Common myeloid progenitor, CD34-positive (primary cell): Measurements from ENCODE around the gene CDK15.
A peak's percentile ranks its signal among the peaks of the same experiment; 100 is the strongest.

Experiments
- CTCF ChIA-PET: fragments of 350-600 bp; sonication (Branson Sonifier 250); formaldehyde crosslinking; loops from one replicate; lab custom pipeline; 2021; ENCODE audit warnings: antibody characterized with exemption; lab: Charles Lee
- POLR2A ChIA-PET: fragments of 350-600 bp; sonication (Branson Sonifier 250); formaldehyde crosslinking; loops from one replicate; lab custom pipeline; 2021; ENCODE audit warnings: antibody characterized with exemption; lab: Charles Lee
- DNase-seq, 3 donors: peaks; one replicate each; pipeline versions ENCODE4 v3.0.0 to v3.0.0-alpha.2; 2013
- H3K27ac ChIP-seq, 2 experiments: 1 replicate in 1 of 2; 2 replicates in 1 of 2; pipeline ENCODE4 v1.7.0; 2013; ENCODE audit warnings: inconsistent platforms in 2 of 2, low read length in 2 of 2, mild to moderate bottlenecking in 2 of 2, low read depth in 1 of 2, moderate library complexity in 1 of 2; ENCODE audit not compliant: severe bottlenecking in 2 of 2, insufficient read depth in 1 of 2, poor library complexity in 1 of 2
- H3K27me3 ChIP-seq, 5 experiments: replicated peaks in 2 of 5; 1 replicate in 3 of 5; 2 replicates in 2 of 5; pipeline versions ENCODE4 v1.6.1 to v1.7.0; 2013; ENCODE audit warnings: low read length in 4 of 5, mild to moderate bottlenecking in 2 of 5, moderate library complexity in 2 of 5, inconsistent platforms in 1 of 5; ENCODE audit not compliant: insufficient read depth in 5 of 5, control insufficient read depth in 4 of 5
- H3K36me3 ChIP-seq, 4 experiments: 1 replicate in 2 of 4; 2 replicates in 2 of 4; pipeline versions ENCODE4 v1.6.1 to v1.7.0; 2013; ENCODE audit warnings: low read length in 3 of 4, control low read depth in 1 of 4, mild to moderate bottlenecking in 1 of 4; ENCODE audit not compliant: control insufficient read depth in 4 of 4, insufficient read depth in 4 of 4
- H3K4me1 ChIP-seq, 4 experiments: 1 replicate in 3 of 4; 2 replicates in 1 of 4; pipeline versions ENCODE4 v1.6.1 to v1.7.1; 2013; ENCODE audit warnings: low read length in 3 of 4, mild to moderate bottlenecking in 3 of 4, control low read depth in 1 of 4, inconsistent platforms in 1 of 4, moderate library complexity in 1 of 4; ENCODE audit not compliant: control insufficient read depth in 4 of 4, insufficient read depth in 4 of 4; ENCODE audit errors: control extremely low read depth in 1 of 4
- H3K4me3 ChIP-seq, 7 experiments: 1 replicate in 4 of 7; 2 replicates in 3 of 7; pipeline versions ENCODE4 v1.5.1 to v1.7.0; 2013; ENCODE audit warnings: mild to moderate bottlenecking in 7 of 7, low read length in 6 of 7, moderate library complexity in 6 of 7, inconsistent platforms in 2 of 7, low read depth in 2 of 7, control low read depth in 1 of 7; ENCODE audit not compliant: insufficient read depth in 4 of 7, control insufficient read depth in 1 of 7; ENCODE audit errors: extremely low read depth in 1 of 7
- H3K9me3 ChIP-seq, 5 experiments: 1 replicate in 4 of 5; 2 replicates in 1 of 5; pipeline versions ENCODE4 v1.6.1 to v1.7.1; 2013; ENCODE audit warnings: low read length in 4 of 5, mild to moderate bottlenecking in 2 of 5, inconsistent platforms in 1 of 5, low read depth in 1 of 5, moderate library complexity in 1 of 5; ENCODE audit not compliant: control insufficient read depth in 4 of 5, insufficient read depth in 2 of 5; ENCODE audit errors: control extremely low read depth in 1 of 5
- WGBS: methylation state at CpG from one replicate; pipeline ENCODE4 v1.1.5; 2013; ENCODE audit not compliant: insufficient coverage; 5-methylcytosine and 5-hydroxymethylcytosine counted together

CDK15 gene

DNA sequence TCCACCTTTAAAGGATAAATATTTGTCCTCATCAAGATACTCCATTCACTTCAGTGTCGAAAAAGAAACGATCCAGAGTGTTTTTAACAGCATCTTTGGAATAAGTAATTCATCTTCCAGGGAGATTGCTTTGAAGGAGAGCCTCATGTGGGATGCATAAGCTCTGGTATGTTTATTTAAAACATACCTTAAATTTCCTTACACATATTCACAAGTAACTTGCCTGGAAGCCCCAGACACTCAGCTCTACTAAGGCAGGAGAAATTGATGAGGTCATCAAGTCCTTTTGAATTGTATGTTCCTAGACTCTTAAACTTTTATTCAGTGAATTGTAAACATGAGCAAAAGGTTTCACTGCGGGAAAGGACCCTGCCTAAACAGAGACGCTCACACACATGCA lies 103.0 kb downstream of the CDK15 start:
- peak overlapping the region in 2 of 7 experiments; percentile 6 to 15 for H3K4me3 ChIP-seq
- POLR2A ChIA-PET, result no interaction called here
- CTCF ChIA-PET, result interaction anchor here (0.9 kb wide), 1 partner anchor 11 kb away, joined by 3 read pairs; no protein-coding TSS in a partner anchor

DNA sequence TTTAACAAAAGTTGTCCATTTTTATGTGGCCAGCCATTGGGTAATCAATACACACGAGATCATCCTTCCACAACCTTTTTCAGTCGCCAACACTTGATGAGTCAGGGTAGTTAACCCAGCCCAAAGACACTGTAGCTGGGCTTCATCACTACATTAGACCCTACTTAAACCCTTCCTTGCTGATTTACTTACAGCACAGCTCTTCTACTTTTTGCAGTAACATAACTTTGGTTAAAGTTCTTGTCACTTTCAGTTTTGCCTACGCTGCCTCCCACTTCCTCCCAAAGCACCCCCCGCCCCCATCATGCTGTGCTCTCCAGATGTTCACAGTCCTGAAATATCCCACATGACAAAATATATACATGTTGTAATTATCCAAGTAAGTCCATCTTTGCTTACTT lies 103.6 kb downstream of the CDK15 start:
- H3K4me3 ChIP-seq, result peak overlapping the region in 3 of 7 experiments; percentile 6 to 48 (median 15)
- DNase-seq, result peak; percentile 24 to 81 (median 72)
- H3K36me3 ChIP-seq, result no peaks in the 10 kb centered on the region
- ChIA-PET CTCF (interaction anchor here (0.9 kb wide), 1 partner anchor 11 kb away, joined by 3 read pairs; no protein-coding TSS in a partner anchor), POLR2A (no interaction called here)
- H3K4me1 ChIP-seq, result peaks cover 4 to 25% (median 8%) of the 10 kb centered on the region in 4 experiments
- 59% methylated on average over 2 of the region's 4 CpGs for WGBS
- no peaks in the 10 kb centered on the region for H3K27me3 ChIP-seq
- no peaks in the 10 kb centered on the region for H3K9me3 ChIP-seq
- no peak overlapping the region for H3K27ac ChIP-seq

More for the DNA sequence above, 103.0 kb downstream of the CDK15 start:
- WGBS, result 90% methylated on average over 2 of the region's 4 CpGs
- no peak for DNase-seq
- Histone ChIP-seq H3K9me3 (no peaks in the 10 kb centered on the region), H3K36me3 (no peaks in the 10 kb centered on the region), H3K4me1 (peaks cover 4 to 25% (median 8%) of the 10 kb centered on the region in 4 experiments), H3K27me3 (no peaks in the 10 kb centered on the region), H3K27ac (no peak overlapping the region)

DNA sequence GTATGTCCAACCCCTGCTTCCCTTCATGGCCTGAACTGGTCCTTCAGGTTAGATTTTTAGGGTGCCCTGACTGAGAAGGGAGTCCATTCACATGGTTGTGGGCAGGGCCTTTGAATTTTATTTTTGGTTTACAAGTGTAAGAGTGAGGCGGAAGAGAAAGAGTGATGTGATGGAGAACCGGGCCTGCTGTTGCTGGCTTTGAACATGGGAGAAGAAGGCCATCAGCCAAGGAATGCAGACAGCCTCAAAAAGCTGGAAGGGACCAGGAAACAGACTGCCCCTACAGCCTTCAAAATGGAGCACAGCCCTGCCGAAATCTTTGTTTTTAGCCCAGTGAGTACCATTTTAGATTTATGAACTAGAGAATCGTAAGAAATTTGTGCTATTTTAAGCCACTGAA lies 105.0 kb downstream of the CDK15 start:
- CTCF ChIA-PET, result interaction anchor here (2.0 kb wide), 1 partner anchor 9 kb away, joined by 6 read pairs; no protein-coding TSS in a partner anchor
- Histone ChIP-seq H3K4me1 (peaks cover 4 to 25% (median 8%) of the 10 kb centered on the region in 4 experiments), H3K4me3 (no peak overlapping the region), H3K27ac (no peak overlapping the region), H3K36me3 (no peaks in the 10 kb centered on the region), H3K27me3 (no peaks in the 10 kb centered on the region), H3K9me3 (no peaks in the 10 kb centered on the region)
- no peak for DNase-seq
- POLR2A ChIA-PET, result interaction anchor here (1.2 kb wide), 1 partner anchor 9 kb away, joined by 3 read pairs; no protein-coding TSS in a partner anchor
- WGBS, result 100% methylated on average over 2 of the region's 4 CpGs

DNA sequence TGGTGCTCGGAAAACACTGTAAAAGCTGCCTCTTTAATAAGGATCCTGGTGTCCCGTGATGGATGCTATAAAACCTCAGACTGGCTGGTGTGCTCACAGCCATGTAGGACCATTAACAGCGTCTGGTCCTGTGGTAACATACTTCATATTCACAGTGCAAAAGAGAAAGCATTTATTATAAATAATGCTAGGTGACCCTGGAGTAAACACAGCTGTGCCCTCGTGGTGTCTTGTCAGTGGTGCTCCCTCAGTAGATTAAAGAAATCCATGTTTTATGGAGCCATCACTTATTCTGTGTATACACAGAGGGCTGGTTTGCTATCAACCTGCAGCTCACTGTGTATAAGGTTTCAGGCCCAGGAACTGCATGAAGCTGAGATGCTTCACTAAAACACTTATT lies 106.9 kb downstream of the CDK15 start:
- no peak for DNase-seq
- Histone ChIP-seq H3K9me3 (no peaks in the 10 kb centered on the region), H3K27me3 (no peaks in the 10 kb centered on the region), H3K27ac (no peak overlapping the region), H3K4me1 (peaks cover 4 to 13% (median 8%) of the 10 kb centered on the region in 4 experiments), H3K36me3 (no peaks in the 10 kb centered on the region), H3K4me3 (no peak overlapping the region)
- CTCF ChIA-PET, result interaction anchor here (1.0 to 1.9 kb wide), 4 partner anchors 7 to 58 kb away, joined by 3 to 5 read pairs (median 4); no protein-coding TSS in a partner anchor
- POLR2A ChIA-PET, result no interaction called here
- 95% methylated on average over 2 of the region's 4 CpGs for WGBS

DNA sequence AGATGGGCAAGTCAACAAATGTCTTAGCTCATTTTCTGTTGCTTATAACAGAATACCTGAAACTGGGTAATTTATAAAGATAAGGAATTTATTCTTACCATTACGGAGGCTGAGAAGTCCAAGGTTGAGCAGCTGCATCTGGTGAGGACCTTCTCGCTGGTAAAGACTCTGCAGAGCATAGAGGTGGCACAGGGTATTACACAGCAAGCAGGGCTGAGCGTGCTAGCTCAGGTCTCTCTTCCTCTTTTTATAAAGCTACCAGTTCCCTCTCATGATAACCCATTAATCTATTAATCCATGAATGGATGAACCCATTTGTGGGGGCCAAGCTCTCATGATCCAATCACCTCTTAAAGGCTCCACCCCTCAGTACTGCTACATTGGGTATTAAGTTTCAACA lies 109.1 kb downstream of the CDK15 start:
- 100% methylated on average over 2 of the region's 3 CpGs for WGBS
- H3K27me3 ChIP-seq, result no peaks in the 10 kb centered on the region
- H3K27ac ChIP-seq, result no peak overlapping the region
- no peaks in the 10 kb centered on the region for H3K4me1 ChIP-seq
- POLR2A ChIA-PET, result no interaction called here
- H3K9me3 ChIP-seq, result no peaks in the 10 kb centered on the region
- peak in 2 of 3 donors; percentile 45 to 54 for DNase-seq
- CTCF ChIA-PET, result interaction anchor here (0.9 to 1.2 kb wide), 3 partner anchors 10 to 71 kb away, joined by 3 read pairs; no protein-coding TSS in a partner anchor
- H3K4me3 ChIP-seq, result no peak overlapping the region
- H3K36me3 ChIP-seq, result no peaks in the 10 kb centered on the region

DNA sequence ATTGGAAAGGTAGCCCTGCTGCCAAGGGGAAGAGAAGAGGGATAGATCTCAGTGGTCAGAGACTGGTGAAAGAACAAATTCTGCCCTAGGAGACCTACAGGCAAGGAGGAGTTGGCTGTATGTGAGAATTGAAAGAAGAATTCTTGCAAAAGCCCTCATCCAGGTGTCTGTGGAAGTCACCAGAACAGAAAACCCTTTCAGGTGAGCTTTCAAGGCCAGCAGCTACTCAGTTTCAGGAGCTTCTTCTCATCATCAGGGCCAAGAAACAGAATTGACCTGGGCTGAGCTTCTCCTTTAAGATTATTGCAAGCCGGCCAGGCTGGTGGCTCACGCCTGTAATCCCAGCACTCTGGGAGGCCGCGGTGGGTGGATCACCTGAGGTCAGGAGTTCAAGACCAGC lies 110.2 kb downstream of the CDK15 start:
- no peak for DNase-seq
- no peaks in the 10 kb centered on the region for H3K9me3 ChIP-seq
- no peak overlapping the region for H3K4me3 ChIP-seq
- ChIA-PET CTCF (no interaction called here), POLR2A (no interaction called here)
- 96% methylated on average over 4 of the region's 4 CpGs for WGBS
- H3K27ac ChIP-seq, result no peak overlapping the region
- no peaks in the 10 kb centered on the region for H3K27me3 ChIP-seq
- no peaks in the 10 kb centered on the region for H3K4me1 ChIP-seq
- H3K36me3 ChIP-seq, result no peaks in the 10 kb centered on the region

DNA sequence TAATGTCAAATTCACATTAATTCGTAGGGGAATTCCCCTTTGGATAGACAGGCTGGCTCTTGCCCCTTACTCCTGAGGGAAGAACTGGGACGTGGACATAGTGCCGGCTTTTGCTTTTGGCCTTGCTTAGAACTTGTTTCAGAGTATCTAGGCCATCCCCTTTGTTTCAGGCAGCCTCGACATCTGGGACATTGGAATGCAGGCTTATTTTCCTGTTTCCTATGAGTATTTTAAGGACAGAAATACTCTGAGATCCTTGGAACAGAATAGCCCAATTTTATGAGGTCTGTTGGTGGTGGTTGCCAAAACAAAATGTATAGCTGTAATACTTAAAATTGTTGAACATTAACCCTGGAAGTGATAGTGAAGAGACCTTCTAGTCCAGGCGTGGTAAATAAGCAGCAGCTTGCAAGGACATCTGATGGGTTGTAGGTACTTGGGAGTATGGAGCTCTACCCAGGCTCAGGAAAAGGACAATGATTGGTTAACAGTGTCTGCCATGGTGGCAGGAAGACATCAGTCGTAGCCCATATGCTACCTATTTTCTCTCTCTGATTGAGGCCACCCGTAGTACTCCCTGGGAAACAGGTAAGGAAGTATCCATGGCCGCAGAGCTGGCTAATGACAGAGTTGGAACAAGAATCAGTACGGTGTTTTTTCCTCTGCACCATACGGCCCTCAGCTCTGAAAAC lies 112.4 kb downstream of the CDK15 start:
- no peaks in the 10 kb centered on the region for H3K27me3 ChIP-seq
- H3K4me3 ChIP-seq, result no peak overlapping the region
- no peak for DNase-seq
- WGBS, result 94% methylated on average over 9 of the region's 10 CpGs
- H3K27ac ChIP-seq, result no peak overlapping the region
- no peaks in the 10 kb centered on the region for H3K36me3 ChIP-seq
- ChIA-PET CTCF (interaction anchor here (2.6 kb wide), 1 partner anchor 12 kb away, joined by 10 read pairs; no protein-coding TSS in a partner anchor), POLR2A (no interaction called here)
- no peaks in the 10 kb centered on the region for H3K4me1 ChIP-seq
- H3K9me3 ChIP-seq, result no peaks in the 10 kb centered on the region
